K562 (cell line): Measurements from ENCODE around the gene TCF7. TPM values are rescaled to one million over a fixed set of nuclear protein-coding genes. Genes with fewer than 3 reads are reported as not detected.

Experiments used
- ARID4B ChIP-seq: sonication (generic); formaldehyde crosslinking; IDR thresholded peaks from 2 replicates; pipeline ENCODE4 v1.8.0; 2022; ENCODE audit warnings: mild to moderate bottlenecking, missing genetic modification reagents
- polyA plus RNA-seq, 8 experiments: library from polyadenylated mRNA; depleted of rRNA in 4 of 8; stranded (reverse) in 5 of 8; unstranded in 3 of 8; fragments of >200 nt; fragmentation: Nextera tagmentation in 2 of 8; fragmentation: Illumina TruSeq in 1 of 8; extraction: Ambion mirVana in 2 of 8; extraction: Trizol in 1 of 8; gene quantifications; 2 replicates each; pipeline versions ENCODE4 v1.2.1 to v1.2.3, GENCODE V29; 2011 to 2014; ENCODE audit warnings: inconsistent platforms in 1 of 8, missing spikeins in 1 of 8
- total RNA-seq, 7 experiments: library from RNA; depleted of rRNA in 6 of 7; stranded (reverse); fragments of >200 nt in 6 of 7; fragmentation: Illumina TruSeq in 2 of 7; extraction: Trizol in 2 of 7; gene quantifications; 2 replicates each; pipeline versions ENCODE4 v1.2.1 to v1.2.3, GENCODE V29; 2011 to 2021; ENCODE audit warnings: low replicate concordance in 1 of 7
- TF ChIP-seq, protein P1 (sequence below): fragments of 250-450 bp; sonication (Bioruptor Pico); IDR thresholded peaks from 2 replicates; pipeline ENCODE4 v1.5.0; 2022; ENCODE audit warnings: mild to moderate bottlenecking

TCF7 gene
- total and polyA plus RNA-seq, 9 of the 15 experiments (the other 6 are each of a cell fraction or from before 2014, with no cell fraction given) = 1.6 to 14.9 (median 4.2) TPM

DNA sequence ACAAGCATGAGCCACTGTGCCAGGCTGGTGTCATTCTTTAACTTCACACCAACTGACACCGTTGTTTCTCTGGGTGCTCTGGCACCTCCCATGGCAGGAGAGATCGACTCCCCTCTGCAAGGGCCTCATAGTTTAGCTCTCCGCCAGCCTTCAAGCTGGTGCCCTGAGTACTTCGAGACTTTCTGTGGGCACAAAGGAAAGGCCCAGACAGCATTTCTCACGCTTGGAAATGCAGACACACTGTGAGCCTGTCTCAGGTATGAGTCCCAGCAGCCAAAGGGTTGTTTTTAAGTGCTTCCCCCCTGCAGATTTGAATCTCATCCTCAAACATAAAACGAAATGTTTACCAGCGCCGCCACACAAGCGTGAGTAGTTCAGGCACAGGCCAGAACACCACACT lies 11.1 kb upstream of the TCF7 start (continued):
- TF ChIP-seq ARID4B (CRISPR knock-in tag) = no peak
- TF ChIP-seq, protein P1, sequence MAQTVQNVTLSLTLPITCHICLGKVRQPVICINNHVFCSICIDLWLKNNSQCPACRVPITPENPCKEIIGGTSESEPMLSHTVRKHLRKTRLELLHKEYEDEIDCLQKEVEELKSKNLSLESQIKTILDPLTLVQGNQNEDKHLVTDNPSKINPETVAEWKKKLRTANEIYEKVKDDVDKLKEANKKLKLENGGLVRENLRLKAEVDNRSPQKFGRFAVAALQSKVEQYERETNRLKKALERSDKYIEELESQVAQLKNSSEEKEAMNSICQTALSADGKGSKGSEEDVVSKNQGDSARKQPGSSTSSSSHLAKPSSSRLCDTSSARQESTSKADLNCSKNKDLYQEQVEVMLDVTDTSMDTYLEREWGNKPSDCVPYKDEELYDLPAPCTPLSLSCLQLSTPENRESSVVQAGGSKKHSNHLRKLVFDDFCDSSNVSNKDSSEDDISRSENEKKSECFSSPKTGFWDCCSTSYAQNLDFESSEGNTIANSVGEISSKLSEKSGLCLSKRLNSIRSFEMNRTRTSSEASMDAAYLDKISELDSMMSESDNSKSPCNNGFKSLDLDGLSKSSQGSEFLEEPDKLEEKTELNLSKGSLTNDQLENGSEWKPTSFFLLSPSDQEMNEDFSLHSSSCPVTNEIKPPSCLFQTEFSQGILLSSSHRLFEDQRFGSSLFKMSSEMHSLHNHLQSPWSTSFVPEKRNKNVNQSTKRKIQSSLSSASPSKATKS (CRISPR knock-in tag) = no peak
